HG03280 (cell line): ENCODE results near the gene ADGRF4.

ENCODE experiments used
- ATAC-seq: cut with Tn5 transposase; IDR thresholded peaks from one replicate; pipeline ENCODE4 v1.9.1; 2021; ENCODE audit warnings: mild to moderate bottlenecking, moderate library complexity; ENCODE audit not compliant: unreplicated experiment

ADGRF4 gene, protein sequence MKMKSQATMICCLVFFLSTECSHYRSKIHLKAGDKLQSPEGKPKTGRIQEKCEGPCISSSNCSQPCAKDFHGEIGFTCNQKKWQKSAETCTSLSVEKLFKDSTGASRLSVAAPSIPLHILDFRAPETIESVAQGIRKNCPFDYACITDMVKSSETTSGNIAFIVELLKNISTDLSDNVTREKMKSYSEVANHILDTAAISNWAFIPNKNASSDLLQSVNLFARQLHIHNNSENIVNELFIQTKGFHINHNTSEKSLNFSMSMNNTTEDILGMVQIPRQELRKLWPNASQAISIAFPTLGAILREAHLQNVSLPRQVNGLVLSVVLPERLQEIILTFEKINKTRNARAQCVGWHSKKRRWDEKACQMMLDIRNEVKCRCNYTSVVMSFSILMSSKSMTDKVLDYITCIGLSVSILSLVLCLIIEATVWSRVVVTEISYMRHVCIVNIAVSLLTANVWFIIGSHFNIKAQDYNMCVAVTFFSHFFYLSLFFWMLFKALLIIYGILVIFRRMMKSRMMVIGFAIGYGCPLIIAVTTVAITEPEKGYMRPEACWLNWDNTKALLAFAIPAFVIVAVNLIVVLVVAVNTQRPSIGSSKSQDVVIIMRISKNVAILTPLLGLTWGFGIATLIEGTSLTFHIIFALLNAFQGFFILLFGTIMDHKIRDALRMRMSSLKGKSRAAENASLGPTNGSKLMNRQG

DNA sequence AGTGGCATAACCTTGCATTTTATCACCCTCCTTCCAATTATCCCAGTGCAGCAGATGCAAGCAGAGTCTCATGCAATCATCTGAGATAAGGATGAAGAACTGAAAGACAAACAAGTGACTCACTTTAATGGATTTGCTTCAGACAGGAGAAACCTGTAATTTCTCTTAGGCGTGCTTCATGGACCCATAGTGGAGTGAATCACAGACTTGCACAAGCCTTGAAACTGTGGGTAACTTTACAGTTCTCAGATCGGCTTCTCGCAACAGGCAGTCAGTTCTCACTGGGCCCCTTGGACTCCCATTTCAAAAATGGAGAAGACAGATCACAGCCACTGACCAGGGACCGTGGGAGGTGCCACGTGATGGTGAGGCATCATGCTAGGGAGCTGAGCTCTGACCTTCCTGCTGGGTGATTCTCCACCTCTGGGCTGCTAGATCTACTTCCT, at the start of gene ADGRF4:
Gene ADGRF4, plus strand, starts transcription at position 239 of the 446 bp plus-strand sequence. CDS start 8,666 bp downstream, outside the sequence.
- no peak for ATAC-seq

DNA sequence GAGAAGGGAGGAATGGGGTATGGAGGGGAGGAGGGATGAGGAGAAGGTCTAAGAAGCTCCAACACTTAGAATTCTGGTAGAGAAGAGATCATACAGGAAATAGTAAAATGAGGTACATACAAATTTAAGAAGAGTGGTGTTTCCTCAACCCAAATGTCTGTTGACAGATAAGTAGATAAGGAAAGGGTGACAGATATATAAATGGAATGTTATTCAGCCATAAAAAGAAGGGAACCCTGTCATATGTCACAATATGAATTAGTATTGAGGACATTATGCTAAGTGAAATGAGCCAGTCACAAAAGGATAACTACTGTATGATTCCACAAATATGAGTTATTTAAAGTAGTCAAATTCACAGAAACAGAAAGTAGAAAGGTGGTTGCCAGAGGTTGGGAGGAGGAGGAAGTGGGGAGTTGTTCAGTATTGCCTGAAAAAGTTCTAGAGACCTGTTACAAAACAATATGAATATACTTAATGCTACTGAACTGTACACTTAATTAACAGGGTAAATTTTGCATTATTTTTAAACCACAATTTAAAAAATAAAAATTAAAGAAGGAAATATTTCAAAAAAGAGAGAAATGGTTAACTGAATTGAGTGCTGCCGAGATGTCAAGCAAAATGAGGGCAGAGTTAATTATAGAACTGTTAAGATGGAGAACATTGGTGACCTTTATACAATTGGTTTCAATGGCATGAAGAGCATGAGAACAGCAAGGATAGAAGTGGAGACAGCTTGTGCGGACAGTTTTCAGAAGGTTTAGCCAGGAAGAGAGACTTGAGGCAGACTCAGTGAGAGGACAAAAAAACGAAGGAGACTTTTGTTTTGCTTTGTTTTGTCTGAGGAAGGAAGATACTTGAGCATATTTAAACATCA, 47.6 kb upstream of the ADGRF4 start:
- ATAC-seq, result no peak

DNA sequence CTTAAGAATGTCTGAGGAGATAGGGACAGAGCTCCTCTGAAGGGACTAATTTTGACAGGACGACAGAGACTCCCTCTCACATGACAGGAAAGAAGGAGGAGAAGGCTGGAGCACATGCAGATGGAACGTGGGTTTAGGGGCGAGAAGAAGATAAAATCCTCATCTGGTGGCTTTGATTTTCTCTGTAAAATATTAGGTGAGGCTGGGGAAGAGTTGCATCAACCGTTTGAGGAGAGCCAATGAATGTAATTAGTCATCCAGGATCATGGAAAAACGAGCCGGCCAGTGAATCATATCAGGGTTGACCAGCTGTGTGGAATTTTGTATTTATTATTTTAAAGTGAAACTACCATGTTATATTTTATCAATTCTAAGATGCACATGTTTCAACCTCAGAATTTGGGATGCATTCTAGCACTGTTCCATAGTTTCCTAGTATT, 46.9 kb upstream of the ADGRF4 start:
- ATAC-seq, result no peak

DNA sequence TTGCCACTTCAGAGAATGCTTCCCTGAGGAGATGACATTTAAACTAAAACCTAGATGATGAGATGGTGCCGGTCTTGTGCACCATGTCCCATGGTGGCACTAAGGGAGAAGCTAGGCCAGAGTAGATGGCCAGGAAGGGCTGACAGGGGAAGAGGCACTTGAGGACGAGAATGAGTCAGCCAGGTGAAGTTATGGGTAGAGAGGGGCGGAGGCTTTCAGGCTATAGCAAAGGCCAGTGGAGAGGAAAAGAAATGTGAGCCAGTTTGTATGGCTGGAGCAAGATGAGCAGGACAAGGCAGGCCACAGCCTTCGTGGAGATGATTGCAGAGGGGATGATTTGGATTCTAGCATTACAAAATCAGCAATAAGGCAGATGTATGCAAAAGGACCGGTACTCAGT, 44.7 kb upstream of the ADGRF4 start:
- ATAC-seq, result no peak

DNA sequence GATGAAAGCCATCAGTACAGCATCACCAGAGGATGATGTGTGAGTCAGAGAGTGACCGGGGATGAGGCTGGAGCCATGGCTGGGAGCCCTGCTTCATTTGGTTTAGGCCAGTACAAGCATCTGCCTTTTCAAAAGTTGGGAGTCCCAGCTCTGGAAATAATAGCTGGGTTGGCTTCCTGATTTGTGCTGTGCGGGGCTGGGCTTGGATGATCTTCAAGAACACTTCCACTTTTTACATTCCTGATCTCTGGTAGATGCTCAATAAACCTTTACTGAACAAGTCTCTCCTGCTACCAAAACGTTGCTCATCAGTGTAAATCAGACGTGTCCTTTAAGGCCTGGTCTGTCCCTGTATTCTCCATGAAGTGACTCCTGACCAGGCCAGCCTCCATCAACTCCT, 44.1 kb upstream of the ADGRF4 start:
- ATAC-seq, result no peak

DNA sequence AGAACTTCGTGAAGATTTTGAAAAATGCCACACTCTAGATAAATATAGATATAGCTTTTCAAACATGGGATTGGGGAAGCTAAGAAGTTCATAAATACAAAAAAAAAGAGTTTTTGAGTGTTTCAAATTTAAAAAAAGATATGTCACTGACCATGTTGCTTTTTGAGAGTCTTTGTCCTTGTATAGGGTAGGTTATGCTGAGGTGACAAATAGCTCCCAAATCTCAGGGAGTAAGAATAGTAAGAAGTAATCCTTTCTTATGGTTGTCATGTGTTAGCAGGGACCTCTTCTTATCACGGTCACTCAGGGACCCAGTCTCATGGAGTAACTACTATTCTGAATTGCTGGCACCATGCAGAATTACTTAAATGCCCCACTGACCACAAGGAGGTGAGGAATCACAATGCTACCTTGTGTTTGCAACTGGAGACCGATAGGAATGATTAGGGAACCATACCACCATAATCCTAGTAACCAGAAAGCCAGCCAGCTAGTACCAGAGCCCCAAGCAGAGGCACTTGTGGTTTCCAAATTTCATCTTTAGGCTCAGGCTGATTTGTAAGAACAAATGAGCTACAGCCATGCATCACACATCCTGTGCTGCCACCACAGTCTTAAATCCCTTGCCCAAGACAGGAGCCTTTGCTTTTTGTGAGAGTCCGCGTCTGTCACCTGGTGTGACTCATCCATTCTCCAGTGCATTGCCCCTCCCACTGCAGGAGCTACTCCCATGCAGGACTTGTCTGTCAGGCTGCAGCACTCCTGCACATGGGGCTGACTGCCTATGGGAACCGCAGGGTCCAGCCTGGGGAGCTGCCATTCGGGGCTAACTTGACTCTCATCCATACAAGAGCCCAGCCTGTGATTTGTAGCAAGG, 42.4 kb upstream of the ADGRF4 start:
- no peak for ATAC-seq

DNA sequence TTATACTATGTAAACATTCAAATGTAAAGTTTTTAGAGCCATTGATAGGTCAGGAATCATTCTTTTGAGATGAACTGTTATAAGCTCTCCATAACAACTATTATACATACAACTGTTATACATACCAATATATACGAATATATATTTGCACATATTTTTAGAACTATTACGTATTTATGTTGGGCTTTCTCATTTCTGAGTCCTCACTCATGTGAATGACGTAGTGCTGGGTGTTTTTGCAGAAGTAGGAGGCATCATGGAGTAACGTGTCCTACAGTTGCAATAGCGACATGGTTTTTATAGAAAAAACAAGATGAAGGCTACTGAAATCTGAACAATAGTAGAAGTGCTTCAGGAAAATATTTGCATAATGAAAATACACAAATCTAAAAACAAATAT, 36.4 kb upstream of the ADGRF4 start:
- no peak for ATAC-seq

DNA sequence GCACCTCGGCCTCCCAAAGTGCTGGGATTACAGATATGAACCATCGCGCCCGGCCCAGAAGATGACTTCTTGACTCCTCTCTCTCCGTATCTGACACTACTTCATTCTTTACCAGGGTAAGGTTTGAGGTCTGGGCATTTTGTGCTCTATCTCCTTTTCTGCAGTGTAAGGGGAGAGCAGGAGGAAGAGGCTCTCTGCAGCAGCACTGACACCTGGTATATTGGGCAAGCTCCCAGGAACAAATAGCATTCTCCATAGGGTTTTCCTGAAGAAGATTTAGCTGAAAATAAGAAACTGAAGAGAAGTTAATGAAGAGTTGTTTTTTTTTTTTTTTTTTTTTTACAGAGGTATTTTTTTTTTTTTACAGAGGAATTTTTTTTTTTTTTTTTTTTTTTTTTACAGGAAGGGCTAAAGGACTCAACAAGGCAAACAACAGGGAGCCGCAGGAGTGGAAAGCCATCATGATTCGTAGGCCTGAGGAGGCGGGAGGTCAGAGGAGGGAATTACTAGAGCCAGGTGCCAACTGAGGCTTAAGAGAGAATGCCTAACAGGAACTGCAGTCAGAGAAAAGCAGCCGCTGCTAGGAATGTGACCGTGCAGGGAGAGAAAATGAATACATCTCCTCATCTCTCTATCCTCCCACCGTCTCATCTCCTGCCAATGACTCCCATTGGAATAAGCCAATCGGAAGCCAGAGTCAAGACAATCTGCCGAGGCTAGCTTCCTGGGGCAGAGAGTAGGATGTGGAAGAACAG, 34.7 kb upstream of the ADGRF4 start:
- no peak for ATAC-seq

DNA sequence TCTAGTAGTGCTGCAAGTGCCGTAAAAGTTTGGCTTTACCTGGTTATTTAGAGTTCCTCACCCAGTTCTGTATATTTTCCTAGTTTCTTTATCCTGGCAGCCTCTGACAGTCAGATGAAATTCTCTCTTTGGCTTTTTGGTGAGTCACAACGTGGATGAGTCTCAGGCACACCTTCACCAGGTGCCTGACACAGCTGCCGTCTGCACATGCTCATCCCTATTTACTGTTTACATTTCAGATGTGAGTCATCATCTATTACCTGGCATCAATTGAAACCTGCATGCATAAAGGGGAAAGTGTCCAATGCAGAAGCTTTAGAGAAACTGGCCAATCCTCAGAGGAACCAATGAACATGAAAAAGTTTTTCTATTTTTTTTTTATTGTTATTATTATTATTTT, 33.3 kb upstream of the ADGRF4 start:
- no peak for ATAC-seq

DNA sequence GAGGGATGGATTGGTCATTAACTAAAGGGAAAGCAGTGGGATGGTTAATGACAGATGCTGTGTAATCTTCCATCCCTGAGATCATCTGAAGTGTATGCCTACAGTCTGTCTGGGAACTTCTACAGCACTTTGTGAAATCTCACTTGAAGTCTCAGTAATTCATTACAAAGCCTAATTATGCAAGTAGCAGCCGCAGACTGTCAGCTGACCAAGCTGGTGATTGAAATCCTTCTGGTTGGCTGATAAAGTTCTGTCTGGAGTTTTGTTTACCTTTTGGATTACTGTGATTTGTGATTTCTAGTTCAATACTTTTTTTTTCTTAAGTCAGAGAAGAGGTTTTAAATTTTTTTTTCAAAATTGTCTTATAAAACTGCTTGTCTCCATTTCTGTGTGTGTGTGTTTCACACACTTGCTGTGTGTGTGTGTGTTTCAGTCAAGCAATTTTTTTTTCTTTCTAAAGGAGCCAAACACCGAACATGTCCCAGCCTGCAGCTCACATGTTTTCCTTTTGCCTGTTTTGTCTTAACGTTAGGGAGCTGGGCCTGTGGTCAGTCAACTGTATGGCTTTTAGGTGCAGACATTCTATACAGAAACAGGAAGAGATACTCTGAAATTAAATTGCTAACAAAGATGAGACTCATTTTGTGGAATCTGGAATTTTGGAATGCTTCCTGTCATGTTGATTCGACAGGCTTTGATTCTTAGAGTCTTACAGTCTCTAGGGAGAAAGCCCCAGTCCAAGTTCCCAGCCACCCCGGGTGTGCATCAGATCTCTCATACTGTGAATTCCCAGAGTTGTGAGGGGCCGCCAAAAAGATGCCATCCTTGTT, 28.5 kb upstream of the ADGRF4 start:
- ATAC-seq, result no peak

DNA sequence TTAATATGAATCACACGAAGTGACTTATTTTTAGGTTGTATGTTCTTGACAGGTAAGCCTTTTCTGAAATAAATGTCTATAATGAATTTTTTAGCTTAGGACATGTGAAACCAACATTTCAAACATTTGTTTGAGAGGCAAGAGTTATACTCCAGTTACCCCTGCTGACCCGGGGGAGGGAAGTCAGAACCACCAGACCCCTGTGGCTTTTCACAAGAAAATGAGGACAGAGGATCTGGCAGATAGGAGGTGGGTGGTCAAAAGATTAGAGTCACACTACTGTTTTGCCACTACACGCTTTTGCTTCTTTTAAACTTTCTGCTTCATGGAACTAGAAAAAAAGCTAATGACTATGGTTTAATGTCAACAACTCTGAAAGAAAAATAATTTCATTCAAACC, 27.5 kb upstream of the ADGRF4 start:
- ATAC-seq, result no peak

DNA sequence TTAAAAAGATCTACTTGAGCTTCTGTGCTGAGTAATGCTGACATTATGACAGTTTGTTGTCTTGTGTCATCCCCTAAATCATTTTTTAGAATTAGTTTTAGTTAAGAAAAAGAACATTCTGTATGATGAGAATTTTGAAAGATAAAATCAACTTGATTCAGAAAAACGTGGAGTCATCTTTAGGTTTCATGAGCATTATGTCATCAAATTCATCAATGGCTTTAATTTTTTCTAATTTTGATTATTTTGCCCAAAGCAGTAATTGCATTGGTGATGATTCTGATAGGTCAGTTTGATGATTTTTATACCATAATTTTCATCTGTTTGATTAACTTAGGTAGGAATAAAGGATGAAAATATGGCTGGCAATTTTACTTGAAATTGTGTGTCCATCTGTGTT, 26.6 kb upstream of the ADGRF4 start:
- no peak for ATAC-seq

DNA sequence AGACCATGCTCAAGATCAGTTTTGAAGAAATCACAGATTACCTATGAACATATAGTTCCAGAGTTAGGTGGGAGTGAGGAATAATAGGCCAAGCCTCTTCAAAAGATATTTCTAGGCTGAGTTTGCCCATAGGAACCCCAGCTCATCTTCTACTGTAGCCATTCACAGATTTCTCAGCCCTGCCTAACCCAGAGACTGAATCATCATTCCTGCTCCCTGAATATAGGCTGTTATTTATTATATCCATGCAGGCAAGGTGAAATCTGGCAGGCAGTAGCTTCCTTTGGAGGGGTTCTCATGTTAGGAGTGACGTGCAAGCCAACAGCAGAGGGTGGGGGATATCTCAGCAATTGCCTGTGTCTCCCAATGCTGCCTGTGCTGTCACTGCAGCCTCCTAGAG, 25.6 kb upstream of the ADGRF4 start:
- no peak for ATAC-seq

DNA sequence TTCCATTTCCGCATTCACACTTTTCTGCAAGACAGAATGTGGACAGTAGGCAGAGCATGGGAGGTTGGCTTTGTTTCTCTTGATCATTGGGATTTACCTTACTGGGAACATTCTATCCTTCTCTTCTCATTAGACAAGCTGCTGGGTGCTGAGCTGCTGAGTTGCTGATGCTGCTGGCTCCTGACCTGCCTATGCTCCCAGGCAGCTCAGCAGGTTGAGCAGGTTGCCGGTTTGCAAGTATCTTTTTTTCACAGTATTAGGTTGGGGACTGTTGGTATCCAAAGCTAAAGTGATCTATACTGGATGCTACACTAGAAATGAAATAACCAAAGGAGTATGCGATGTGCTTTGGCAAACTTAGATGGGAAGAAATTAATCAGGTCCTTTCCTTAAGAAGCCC, 23.7 kb upstream of the ADGRF4 start:
- no peak for ATAC-seq

DNA sequence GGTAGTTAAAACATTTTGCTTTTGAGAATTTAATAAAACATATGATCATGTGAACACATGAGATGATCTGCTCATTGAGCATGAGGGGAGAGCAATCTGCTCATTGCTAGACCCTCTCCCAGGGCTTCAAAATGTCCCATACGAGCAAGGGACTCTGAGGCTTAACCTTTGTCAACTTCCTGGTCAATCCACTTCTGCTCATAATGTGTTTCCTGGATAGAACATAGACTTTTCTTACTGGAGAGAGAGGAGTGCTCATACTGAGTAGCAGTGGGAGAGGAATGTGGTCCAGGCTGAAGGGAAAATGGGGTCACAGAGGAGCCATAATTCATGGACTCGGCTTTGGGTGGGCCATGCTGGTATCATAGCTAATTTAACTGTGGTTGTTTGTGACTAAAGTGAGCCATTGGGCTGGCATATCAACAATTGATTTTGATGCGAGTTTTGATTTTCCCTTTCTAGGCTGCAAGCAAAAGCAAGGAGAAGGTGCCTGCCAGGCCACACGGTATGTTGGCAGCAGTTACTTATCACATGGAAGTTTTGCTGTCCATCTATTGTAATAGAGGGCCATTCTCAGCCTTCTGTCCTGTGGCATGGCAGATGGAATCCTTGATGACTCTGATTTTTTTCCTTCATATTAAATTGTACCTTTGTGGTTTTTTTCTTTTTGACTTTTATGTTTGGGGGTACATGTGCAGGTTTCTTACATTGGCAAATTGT, 20.8 kb upstream of the ADGRF4 start:
- ATAC-seq, result no peak

DNA sequence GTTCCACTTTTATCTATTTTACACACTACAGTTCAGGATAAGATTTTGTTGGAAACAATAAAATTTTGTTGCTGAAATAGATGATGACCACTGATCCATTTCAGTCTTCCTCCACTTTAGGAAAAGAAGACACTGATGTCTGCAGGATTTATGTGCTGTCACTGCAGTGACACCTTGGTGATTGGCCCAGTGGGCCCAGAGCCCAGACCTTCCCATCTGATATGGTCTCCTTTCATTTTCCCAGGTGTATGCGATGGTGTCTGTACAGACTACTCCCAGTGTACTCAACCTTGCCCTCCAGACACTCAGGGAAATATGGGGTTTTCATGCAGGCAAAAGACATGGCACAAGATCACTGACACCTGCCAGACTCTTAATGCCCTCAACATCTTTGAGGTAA, 19.6 kb upstream of the ADGRF4 start:
- ATAC-seq, result no peak

DNA sequence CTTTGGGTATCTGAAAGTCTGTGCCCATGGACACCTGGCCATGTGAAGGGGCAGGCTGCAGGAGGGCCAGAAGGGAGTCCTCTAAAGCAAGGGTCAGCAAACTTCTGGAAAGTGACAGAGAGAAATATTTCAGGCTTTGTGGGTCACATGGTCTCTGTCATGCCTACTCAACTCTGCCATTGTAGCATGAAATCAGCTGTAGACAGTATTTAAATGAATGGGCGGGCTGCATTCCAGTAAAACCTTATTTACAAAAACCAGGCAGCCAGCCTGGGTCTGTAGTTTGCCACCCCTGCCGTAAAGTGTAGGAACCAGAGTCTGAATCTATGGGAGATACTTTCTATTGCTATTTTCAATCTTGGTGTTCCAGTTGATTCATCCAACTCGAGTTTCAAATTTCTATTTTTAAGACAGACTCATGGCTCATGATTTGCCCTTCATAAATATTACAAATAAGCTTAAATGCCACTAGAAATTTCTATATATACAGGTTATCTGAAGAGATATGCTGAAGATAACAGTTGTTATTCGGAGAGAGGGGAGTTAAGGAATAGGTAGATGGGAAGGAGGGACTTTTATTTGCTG, 19.0 kb upstream of the ADGRF4 start:
- ATAC-seq, result no peak

DNA sequence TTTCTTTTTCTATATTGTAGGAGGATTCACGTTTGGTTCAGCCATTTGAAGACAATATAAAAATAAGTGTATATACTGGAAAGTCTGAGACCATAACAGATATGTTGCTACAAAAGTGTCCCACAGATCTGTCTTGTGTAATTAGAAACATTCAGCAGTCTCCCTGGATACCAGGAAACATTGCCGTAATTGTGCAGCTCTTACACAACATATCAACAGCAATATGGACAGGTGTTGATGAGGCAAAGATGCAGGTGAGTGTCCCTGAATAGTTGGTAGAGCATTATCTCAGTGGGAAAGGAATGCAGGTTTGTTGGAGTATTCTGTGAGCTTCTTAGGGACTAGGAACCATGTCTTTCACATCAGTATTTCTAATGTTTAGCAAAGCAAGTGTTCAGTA, 18.3 kb upstream of the ADGRF4 start:
- no peak for ATAC-seq
